GM12878 (cell line): Measurements from ENCODE around the gene OTOGL. TPM values are rescaled to one million over a fixed set of nuclear protein-coding genes. Genes with fewer than 3 reads are reported as not detected.

Experiments
- ATAC-seq: fragments of 200-7000 bp; cut with Tn5 transposase; 3 replicates; pipeline ENCODE4 v1.9.1; 2020; ENCODE audit warnings: mild to moderate bottlenecking, moderate library complexity
- BruUV-seq: library from RNA; stranded (reverse); fragments of 400-500 nt; replicated peaks from 2 replicates; lab custom pipeline; 2021; lab: Mats Ljungman, UMichigan
- CTCF ChIA-PET: fragments of 300-600 bp; sonication (Branson Sonifier 250); formaldehyde crosslinking; extraction: SDS; loops from one replicate; lab custom pipeline; 2021; ENCODE audit warnings: inconsistent platforms; lab: Yijun Ruan, JAX
- POLR2A ChIA-PET: fragments of 350-600 bp; formaldehyde crosslinking; extraction: SDS; loops from one replicate; lab custom pipeline; 2021; ENCODE audit warnings: inconsistent platforms; lab: Charles Lee
- RAD21 ChIA-PET: fragments of 300-600 bp; sonication (Branson Sonifier 250); formaldehyde crosslinking; loops from one replicate; lab custom pipeline; 2023; ENCODE audit warnings: antibody characterized with exemption; ENCODE audit not compliant: unreplicated experiment; lab: Charles Lee
- SMC1A ChIA-PET: fragments of 300-600 bp; sonication (Branson Sonifier 250); formaldehyde crosslinking; loops from one replicate; lab custom pipeline; 2023; ENCODE audit not compliant: unreplicated experiment, uncharacterized antibody; lab: Charles Lee
- DNase-seq: peaks from one replicate; pipeline ENCODE4 v3.0.0-alpha.2; 2011; ENCODE audit warnings: low read depth, low spot score
- FAIRE-seq: peaks from 3 replicates; lab custom pipeline; 2011; peaks lifted over from hg19 to GRCh38; lab: Jason Lieb, UNC
- H2AFZ ChIP-seq: 2 replicates; pipeline ENCODE4 v1.6.0; 2011; ENCODE audit warnings: low read depth, low read length, control low read depth; ENCODE audit not compliant: control insufficient read depth
- H3K27ac ChIP-seq: 2 replicates; pipeline ENCODE4 v1.5.1; 2011; ENCODE audit warnings: control low read depth; ENCODE audit not compliant: control insufficient read depth, insufficient read depth
- H3K27me3 ChIP-seq, 2 experiments: replicated peaks in 1 of 2; 2 replicates each; pipeline versions ENCODE4 v1.6.0 to v1.6.1; 2011; ENCODE audit warnings: low read length in 1 of 2; ENCODE audit not compliant: control insufficient read depth in 2 of 2, insufficient read depth in 2 of 2
- H3K36me3 ChIP-seq, 2 experiments: 2 replicates each; pipeline ENCODE4 v1.5.1; 2011; ENCODE audit warnings: low read length in 1 of 2; ENCODE audit not compliant: control insufficient read depth in 2 of 2, insufficient read depth in 2 of 2
- H3K4me1 ChIP-seq: 2 replicates; pipeline ENCODE4 v1.6.1; 2011; ENCODE audit warnings: mild to moderate bottlenecking, low read length, moderate library complexity, mixed read lengths; ENCODE audit not compliant: control insufficient read depth, insufficient read depth
- H3K4me2 ChIP-seq: 2 replicates; pipeline ENCODE4 v1.6.0; 2011; ENCODE audit warnings: control low read depth; ENCODE audit not compliant: control insufficient read depth, insufficient read depth
- H3K4me3 ChIP-seq: fragments of 200-600 bp; sonication (generic); 2 replicates; pipeline ENCODE4 v1.5.1; 2016
- H3K79me2 ChIP-seq: 2 replicates; pipeline ENCODE4 v1.6.0; 2011; ENCODE audit warnings: low read length; ENCODE audit not compliant: control insufficient read depth, insufficient read depth
- H3K9ac ChIP-seq: 2 replicates; pipeline ENCODE4 v1.8.0; 2011; ENCODE audit warnings: low read length, control low read depth, mixed read lengths; ENCODE audit not compliant: control insufficient read depth, insufficient read depth
- H3K9me3 ChIP-seq: replicated peaks from 3 replicates; pipeline ENCODE4 v1.5.1; 2011; ENCODE audit warnings: mild to moderate bottlenecking, low read length; ENCODE audit not compliant: control insufficient read depth, insufficient read depth
- H4K20me1 ChIP-seq: 2 replicates; pipeline ENCODE4 v1.6.0; 2011; ENCODE audit not compliant: control insufficient read depth, insufficient read depth
- ATF2 ChIP-seq: IDR thresholded peaks from 2 replicates; pipeline ENCODE4 v1.6.1; 2012; ENCODE audit warnings: low read length, inconsistent platforms
- ATF7 ChIP-seq: fragments of 450-650 bp; IDR thresholded peaks from 2 replicates; pipeline ENCODE4 v1.6.1; 2016; ENCODE audit warnings: low read depth, mild to moderate bottlenecking
- CHD1 ChIP-seq: IDR thresholded peaks from 2 replicates; pipeline ENCODE4 v1.6.1; 2012; ENCODE audit warnings: low read depth, low read length, improper control_type of control experiment
- CHD2 ChIP-seq: IDR thresholded peaks from 2 replicates; pipeline ENCODE4 v1.6.1; 2011; ENCODE audit warnings: low read depth, low read length, improper control_type of control experiment, borderline replicate concordance
- CTCF ChIP-seq, 3 experiments: IDR thresholded peaks in 2 of 3; conservative IDR thresholded peaks in 1 of 3; 2 replicates each; pipeline ENCODE4 v1.5.1; 2011; ENCODE audit warnings: low read depth in 3 of 3, low read length in 3 of 3, mild to moderate bottlenecking in 3 of 3, control low read depth in 2 of 3, moderate library complexity in 2 of 3, inconsistent platforms in 1 of 3, mixed read lengths in 1 of 3; ENCODE audit not compliant: control insufficient read depth in 2 of 3, insufficient read depth in 1 of 3; ENCODE audit errors: extremely low read depth in 1 of 3
- HSF1 ChIP-seq: fragments of 150-350 bp; IDR thresholded peaks from 2 replicates; pipeline ENCODE4 v1.6.1; 2014; ENCODE audit warnings: mild to moderate bottlenecking, low read depth, low read length
- IRF5 ChIP-seq: fragments of 450-650 bp; IDR thresholded peaks from 2 replicates; pipeline ENCODE4 v1.6.1; 2017; ENCODE audit warnings: borderline replicate concordance
- NR2C1 ChIP-seq: fragments of 450-650 bp; IDR thresholded peaks from 2 replicates; pipeline ENCODE4 v1.6.1; 2017; ENCODE audit warnings: antibody characterized with exemption, mild to moderate bottlenecking, moderate library complexity
- NR2C2 ChIP-seq: IDR thresholded peaks from 2 replicates; pipeline ENCODE4 v1.6.1; 2011; ENCODE audit warnings: borderline replicate concordance, low read depth; ENCODE audit not compliant: control insufficient read depth, insufficient read length
- SP1 ChIP-seq: IDR thresholded peaks from one replicate; pipeline ENCODE4 v1.6.1; 2011; ENCODE audit warnings: low read depth, low read length
- SPI1 ChIP-seq: IDR thresholded peaks from 2 replicates; pipeline ENCODE4 v1.6.1; 2011; ENCODE audit warnings: low read depth, mild to moderate bottlenecking, low read length, moderate library complexity, borderline replicate concordance; ENCODE audit not compliant: insufficient read depth
- SRF ChIP-seq, 2 experiments: IDR thresholded peaks; 2 replicates each; pipeline ENCODE4 v1.6.1; 2011; ENCODE audit warnings: low read depth in 2 of 2, low read length in 2 of 2, mild to moderate bottlenecking in 1 of 2, moderate library complexity in 1 of 2
- WGBS: methylation state at CpG from one replicate; pipeline ENCODE4 v1.1.6; 2016; ENCODE audit warnings: low lambda C conversion rate; ENCODE audit not compliant: insufficient replicate concordance, insufficient coverage; ENCODE audit errors: missing lambda C conversion rate; 5-methylcytosine and 5-hydroxymethylcytosine counted together
- in situ Hi-C: fragments of 300-500 bp; cut with MboI; formaldehyde crosslinking; loops from 9 replicates; pipeline ENCODE4 v1.14.3; 2018; ENCODE audit warnings: mixed read lengths
- intact Hi-C: fragments of 100-400 bp; cut with micrococcal nuclease; formaldehyde crosslinking; loops from one replicate; pipeline ENCODE4 v1.14.2; 2022; ENCODE audit not compliant: unreplicated experiment
- polyA plus RNA-seq, 11 experiments: library from polyadenylated mRNA; depleted of rRNA in 4 of 11; unstranded in 6 of 11; stranded (reverse) in 5 of 11; fragments of >200 nt; fragmentation: Nextera tagmentation in 4 of 11; fragmentation: Illumina TruSeq in 1 of 11; extraction: Ambion mirVana in 4 of 11; extraction: Trizol in 1 of 11; gene quantifications; 1 replicate in 1 of 11; 2 replicates in 10 of 11; pipeline versions ENCODE4 v1.2.1 to v1.2.3, GENCODE V29; 2011 to 2016; ENCODE audit warnings: inconsistent platforms in 2 of 11, missing spikeins in 2 of 11, low read depth in 1 of 11
- total RNA-seq, 4 experiments: library from RNA; depleted of rRNA in 3 of 4; stranded (reverse); fragments of >200 nt in 3 of 4; fragmentation: Illumina TruSeq in 1 of 4; extraction: Trizol in 1 of 4; gene quantifications; 2 replicates each; pipeline versions ENCODE4 v1.2.1 to v1.2.3, GENCODE V29; 2013 to 2021

The OTOGL gene
- total and polyA plus RNA-seq, 10 of the 15 experiments (the other 5 are each of a cell fraction or from before 2014, with no cell fraction given), result 0.04 to 3.7 (median 0.27) TPM

GRCh38 chr12:80173083-80173864 lies 73.9 kb downstream of the OTOGL start:
- Histone ChIP-seq H3K79me2 (no peaks in the 10 kb centered on the region), H3K27me3 (0 out of 4 replicates have a peak, but pooled peaks cover 0 to 4% of the 10 kb centered on the region in 2 experiments), H3K27ac (no peak overlapping the region), H3K9ac (no peak overlapping the region), H3K4me2 (no peak overlapping the region), H3K4me1 (peaks cover 1% of the 10 kb centered on the region; the same call in 1 of the 2 replicates), H3K9me3 (no peaks in the 10 kb centered on the region), H3K36me3 (no peaks in the 10 kb centered on the region), H3K4me3 (no peak overlapping the region), H2AFZ (no peak overlapping the region), H4K20me1 (no peaks in the 10 kb centered on the region)
- FAIRE-seq, result no peak
- in situ Hi-C loops (no loop called here), intact Hi-C loops (no loop called here)
- RAD21 ChIA-PET, result no interaction called here
- ATAC-seq, result no peak
- no TSS peak for BruUV-seq
- DNase-seq, result no peak
- SMC1A ChIA-PET, result interaction anchor here (0.7 to 1.6 kb wide), 2 partner anchors 12 to 66 kb away, joined by 3 read pairs; no protein-coding TSS in a partner anchor
- WGBS, result 18% methylated on average over 5 of the region's 5 CpGs
- TF ChIP-seq NR2C2, result no peak
- no peak for TF ChIP-seq SP1
- no peak for TF ChIP-seq CHD2
- TF ChIP-seq NR2C1, result no peak
- TF ChIP-seq HSF1, result no peak
- TF ChIP-seq CTCF (IDR thresholded peaks at IDR 0.05 in 2 of 3, conservative IDR thresholded peaks at IDR 0.05 in 1 of 3; ENCODE audit: control insufficient read depth in 2 of 3, extremely low read depth in 1 of 3, insufficient read depth in 1 of 3, low read depth in 3 of 3, low read length in 3 of 3), result no peak
- TF ChIP-seq ATF7, result no peak
- no peak for TF ChIP-seq SPI1
- no peak for TF ChIP-seq ATF2
- TF ChIP-seq IRF5, result no peak
- no peak for TF ChIP-seq CHD1
- no peak for TF ChIP-seq SRF (IDR thresholded peaks at IDR 0.05; ENCODE audit: low read depth in 2 of 2, low read length in 2 of 2)
- CTCF ChIA-PET, result interaction anchor here (1.1 kb wide), 2 partner anchors 277 to 285 kb away, joined by 3 read pairs; no protein-coding TSS in a partner anchor
- POLR2A ChIA-PET, result interaction anchor here (0.6 kb wide), 1 partner anchor 93 kb away, joined by 3 read pairs; no protein-coding TSS in a partner anchor
